Liver (tissue), 9 donors: ENCODE results near the gene PRMT7. TPM values are rescaled to one million over a fixed set of nuclear protein-coding genes. Genes with fewer than 3 reads are reported as not detected.

ENCODE experiments used
- DNase-seq: peaks from one replicate; pipeline ENCODE4 v3.0.0-alpha.2; 2017; ENCODE audit warnings: low spot score
- H3K27ac ChIP-seq, 2 donors: one replicate each; pipeline ENCODE4 v1.7.0; 2013; ENCODE audit warnings: inconsistent platforms in 2 of 2, low read length in 2 of 2, control low read depth in 1 of 2, low read depth in 1 of 2, mild to moderate bottlenecking in 1 of 2
- H3K27me3 ChIP-seq, 4 donors: one replicate each; pipeline versions ENCODE4 v1.6.1 to v1.7.0; 2013; ENCODE audit warnings: low read length in 3 of 4, inconsistent platforms in 1 of 4, mild to moderate bottlenecking in 1 of 4, moderate library complexity in 1 of 4; ENCODE audit not compliant: control insufficient read depth in 4 of 4, insufficient read depth in 4 of 4
- H3K36me3 ChIP-seq, 4 donors: one replicate each; pipeline versions ENCODE4 v1.6.1 to v1.7.0; 2013; ENCODE audit warnings: low read length in 3 of 4, mild to moderate bottlenecking in 3 of 4, low read depth in 1 of 4, moderate library complexity in 1 of 4; ENCODE audit not compliant: control insufficient read depth in 4 of 4, insufficient read depth in 3 of 4
- H3K4me1 ChIP-seq, 4 donors: one replicate each; pipeline versions ENCODE4 v1.6.1 to v1.7.0; 2013; ENCODE audit warnings: low read length in 3 of 4, mild to moderate bottlenecking in 3 of 4, moderate library complexity in 1 of 4; ENCODE audit not compliant: control insufficient read depth in 4 of 4, insufficient read depth in 4 of 4
- H3K4me3 ChIP-seq, 3 donors: one replicate each; pipeline versions ENCODE4 v1.6.1 to v1.7.0; 2013; ENCODE audit warnings: low read length in 3 of 3, control low read depth in 1 of 3, low read depth in 1 of 3, mild to moderate bottlenecking in 1 of 3
- H3K9ac ChIP-seq, 2 donors: one replicate each; pipeline ENCODE4 v1.7.0; 2013; ENCODE audit warnings: low read length in 2 of 2, mild to moderate bottlenecking in 2 of 2, moderate library complexity in 2 of 2, control low read depth in 1 of 2, low read depth in 1 of 2
- H3K9me3 ChIP-seq, 4 donors: one replicate each; pipeline versions ENCODE4 v1.6.1 to v1.7.0; 2013; ENCODE audit warnings: low read length in 3 of 4; ENCODE audit not compliant: control insufficient read depth in 4 of 4
- ATF3 ChIP-seq: IDR thresholded peaks from 2 replicates; pipeline ENCODE4 v1.6.1; 2016; ENCODE audit warnings: antibody characterized with exemption
- EGR1 ChIP-seq, 2 donors: IDR thresholded peaks; 2 replicates each; pipeline ENCODE4 v1.6.1; 2016 to 2018; ENCODE audit warnings: antibody characterized with exemption in 2 of 2, low read depth in 2 of 2
- FOXA1 ChIP-seq: IDR thresholded peaks from 2 replicates; pipeline ENCODE4 v1.6.1; 2016; ENCODE audit warnings: antibody characterized with exemption
- FOXA2 ChIP-seq: IDR thresholded peaks from 2 replicates; pipeline ENCODE4 v1.6.1; 2016; ENCODE audit warnings: antibody characterized with exemption
- GABPA ChIP-seq, 2 donors: IDR thresholded peaks in 1 of 2; conservative IDR thresholded peaks in 1 of 2; 2 replicates each; pipeline ENCODE4 v1.6.1; 2016; ENCODE audit warnings: antibody characterized with exemption in 2 of 2, mild to moderate bottlenecking in 1 of 2, moderate library complexity in 1 of 2
- HNF4A ChIP-seq, 2 donors: conservative IDR thresholded peaks; 2 replicates each; pipeline ENCODE4 v1.6.1; 2016; ENCODE audit warnings: antibody characterized with exemption in 2 of 2, mild to moderate bottlenecking in 2 of 2
- HNF4G ChIP-seq: IDR thresholded peaks from 2 replicates; pipeline ENCODE4 v1.6.1; 2016; ENCODE audit warnings: antibody characterized with exemption
- JUND ChIP-seq, 2 donors: IDR thresholded peaks; 2 replicates each; pipeline ENCODE4 v1.6.1; 2016; ENCODE audit warnings: antibody characterized with exemption in 2 of 2
- NR2F2 ChIP-seq: IDR thresholded peaks from 2 replicates; pipeline ENCODE4 v1.6.1; 2016; ENCODE audit warnings: antibody characterized with exemption
- RXRA ChIP-seq, 2 donors: IDR thresholded peaks; 2 replicates each; pipeline ENCODE4 v1.6.1; 2017 to 2018; ENCODE audit warnings: antibody characterized with exemption in 2 of 2, mild to moderate bottlenecking in 1 of 2
- SP1 ChIP-seq: IDR thresholded peaks from 2 replicates; pipeline ENCODE4 v1.6.1; 2018; ENCODE audit warnings: antibody characterized with exemption, mild to moderate bottlenecking
- TAF1 ChIP-seq: conservative IDR thresholded peaks from 2 replicates; pipeline ENCODE4 v1.6.1; 2016; ENCODE audit warnings: antibody characterized with exemption, mild to moderate bottlenecking
- YY1 ChIP-seq: IDR thresholded peaks from 2 replicates; pipeline ENCODE4 v1.6.1; 2016; ENCODE audit warnings: antibody characterized with exemption, mild to moderate bottlenecking
- ZBTB33 ChIP-seq: IDR thresholded peaks from 2 replicates; pipeline ENCODE4 v1.6.1; 2016; ENCODE audit warnings: antibody characterized with exemption
- WGBS: extraction: QIAGEN DNeasy Blood & Tissue Kit; methylation state at CpG from one replicate; pipeline ENCODE4 v1.1.7; 2013; 5-methylcytosine and 5-hydroxymethylcytosine counted together
- polyA plus RNA-seq, 2 donors: library from polyadenylated mRNA; stranded (reverse) in 1 of 2; unstranded in 1 of 2; fragments of 200-250 nt in 1 of 2; fragments of >200 nt in 1 of 2; fragmentation: Nextera tagmentation in 1 of 2; extraction: Ambion mirVana in 1 of 2; gene quantifications; one replicate each; pipeline versions ENCODE4 v1.2.1 to v1.2.3, GENCODE V29; 2013 to 2015
- total RNA-seq, 2 donors: library from RNA; depleted of rRNA; stranded (reverse); fragments of >200 nt; gene quantifications; one replicate each; pipeline ENCODE4 v1.2.3, GENCODE V29; 2014
- donor health status: healthy.
- donor health status: healthy.
- donor health status: healthy.
- donor health status: healthy.
- donor health status: healthy.

PRMT7 gene
- total and polyA plus RNA-seq, 4 donors = 10.7 to 31.5 (median 17.5) TPM

- no peak overlapping the region for H3K27ac ChIP-seq
- no peak overlapping the region for H3K9ac ChIP-seq
- DNase-seq = no peak
These were observed 89.5 kb downstream of the PRMT7 start for GRCh38 chr16:68400083-68400923.

DNA sequence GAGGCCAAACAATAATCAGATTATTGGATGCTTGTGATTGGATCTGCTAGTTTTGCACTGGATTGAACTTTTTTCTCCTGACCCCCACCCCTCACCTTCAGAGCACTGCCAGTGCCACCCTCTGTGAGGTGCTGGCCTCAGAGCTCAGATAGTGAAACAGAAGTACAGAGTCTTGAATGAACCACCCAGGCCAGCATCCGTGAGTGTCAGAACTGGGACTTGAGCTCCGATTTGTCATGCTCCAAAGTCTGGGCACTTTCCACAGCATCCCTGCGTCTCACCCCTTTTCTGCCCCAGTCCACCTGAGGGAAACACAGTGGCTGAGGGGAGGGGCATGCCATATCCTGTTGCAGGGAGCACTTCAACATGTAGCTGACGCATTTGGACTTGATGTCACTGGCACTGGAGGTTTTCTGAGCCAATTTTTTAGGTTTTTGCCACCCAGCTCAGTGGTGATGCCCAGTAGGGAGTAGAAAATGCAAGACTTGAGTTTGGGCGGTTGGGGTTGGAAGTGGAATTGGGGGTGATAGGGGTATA, 90.2 kb downstream of the PRMT7 start:
- Histone ChIP-seq H3K27me3 (no peaks in the 10 kb centered on the region), H3K36me3 (no peaks in the 10 kb centered on the region), H3K9me3 (no peaks in the 10 kb centered on the region), H3K9ac (no peak overlapping the region), H3K4me3 (no peak overlapping the region), H3K27ac (no peak overlapping the region), H3K4me1 (peaks cover 3 to 12% (median 6%) of the 10 kb centered on the region in 4 donors)
- DNase-seq = no peak
- WGBS = 78% methylated on average over 5 of the region's 5 CpGs
- TF ChIP-seq RXRA (IDR thresholded peaks at IDR 0.05) (no peak), SP1 (no peak)

More at GRCh38 chr16:68400083-68400923, 89.5 kb downstream of the PRMT7 start:
- no peaks in the 10 kb centered on the region for H3K27me3 ChIP-seq
- H3K4me1 ChIP-seq = peaks cover 3 to 14% (median 9%) of the 10 kb centered on the region in 4 donors
- TF ChIP-seq ATF3 (no peak), GABPA (IDR thresholded peaks at IDR 0.05 in 1 of 2, conservative IDR thresholded peaks at IDR 0.05 in 1 of 2) (no peak)
- H3K36me3 ChIP-seq = no peaks in the 10 kb centered on the region
- H3K9me3 ChIP-seq = no peaks in the 10 kb centered on the region
- WGBS = 89% methylated on average over 5 of the region's 5 CpGs
- H3K4me3 ChIP-seq = no peak overlapping the region

DNA sequence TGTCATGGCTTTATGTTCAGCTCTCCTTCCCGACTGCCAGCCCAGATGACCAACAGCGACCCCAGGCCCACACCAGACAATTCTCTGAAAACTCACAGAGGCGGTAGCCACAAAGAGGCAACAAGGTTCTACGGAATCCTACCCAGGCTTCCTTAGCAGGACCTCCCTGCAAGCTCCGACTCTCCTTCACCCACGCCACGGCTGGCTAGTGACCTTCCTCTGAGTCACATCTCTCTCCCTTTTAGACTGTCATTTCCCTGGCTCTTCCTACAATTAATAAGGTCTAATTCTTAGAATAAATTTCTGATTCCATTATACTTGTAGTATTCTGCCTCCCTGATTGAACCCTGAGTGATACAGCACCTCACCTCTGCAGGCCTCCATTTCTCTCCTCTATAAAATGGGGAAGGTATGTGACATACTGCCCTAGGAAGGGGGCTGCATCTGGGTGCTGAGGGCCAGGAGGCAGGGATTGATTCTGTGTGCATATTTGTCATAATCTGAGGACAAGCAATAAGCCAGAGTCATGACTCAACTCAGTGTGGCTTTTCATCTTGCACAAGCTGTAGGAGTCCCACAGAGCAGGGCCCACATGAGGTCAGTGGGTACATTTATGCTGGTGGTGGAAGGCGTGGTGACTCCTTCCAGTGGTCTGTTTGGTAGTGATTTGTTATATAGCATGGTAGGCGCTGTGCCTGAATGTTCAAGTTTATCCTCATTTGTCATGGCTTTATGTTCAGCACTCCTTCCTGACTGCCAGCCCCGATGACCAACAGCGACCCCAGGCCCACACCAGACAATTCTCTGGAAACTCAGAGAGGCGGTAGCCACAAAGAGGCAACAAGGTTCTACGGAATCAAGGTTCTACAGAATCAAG, 91.3 kb downstream of the PRMT7 start:
- H3K27me3 ChIP-seq = no peaks in the 10 kb centered on the region
- TF ChIP-seq GABPA (IDR thresholded peaks at IDR 0.05 in 1 of 2, conservative IDR thresholded peaks at IDR 0.05 in 1 of 2) = no peak
- TF ChIP-seq JUND (IDR thresholded peaks at IDR 0.05) = no peak
- TF ChIP-seq ATF3 = no peak
- TF ChIP-seq FOXA2 = no peak
- no peak for TF ChIP-seq SP1
- TF ChIP-seq YY1 = no peak
- no peak for TF ChIP-seq HNF4A (conservative IDR thresholded peaks at IDR 0.05)
- TF ChIP-seq HNF4G = no peak
- TF ChIP-seq TAF1 = no peak
- H3K4me1 ChIP-seq = peaks cover 4 to 12% (median 7%) of the 10 kb centered on the region in 4 donors
- H3K27ac ChIP-seq = no peak overlapping the region
- no peaks in the 10 kb centered on the region for H3K9me3 ChIP-seq
- WGBS = 89% methylated on average over 13 of the region's 13 CpGs
- H3K4me3 ChIP-seq = no peak overlapping the region
- DNase-seq = no peak
- H3K9ac ChIP-seq = no peak overlapping the region
- no peaks in the 10 kb centered on the region for H3K36me3 ChIP-seq

DNA sequence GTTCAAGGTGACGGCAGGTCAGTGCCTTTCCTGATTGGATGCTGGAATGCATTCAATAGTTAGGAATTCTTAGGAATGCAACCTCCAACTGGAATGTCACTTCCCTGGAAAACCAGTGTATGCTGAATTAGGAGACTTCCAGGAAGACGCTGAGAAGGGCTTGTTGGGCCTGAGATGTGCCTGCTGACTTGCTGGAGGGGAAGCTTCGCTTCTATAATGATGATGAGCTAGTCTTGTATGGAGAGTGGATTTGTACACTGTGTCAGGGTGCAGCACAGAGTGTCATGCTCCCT, 91.9 kb downstream of the PRMT7 start:
- Histone ChIP-seq H3K36me3 (no peaks in the 10 kb centered on the region), H3K27ac (no peak overlapping the region), H3K9me3 (no peaks in the 10 kb centered on the region), H3K27me3 (no peaks in the 10 kb centered on the region), H3K4me1 (peaks cover 6 to 12% (median 7%) of the 10 kb centered on the region in 4 donors), H3K4me3 (no peak overlapping the region), H3K9ac (no peak overlapping the region)
- no peak for DNase-seq
- TF ChIP-seq ATF3 (no peak), ZBTB33 (no peak), YY1 (no peak), TAF1 (no peak), EGR1 (IDR thresholded peaks at IDR 0.05; ENCODE audit: low read depth in 2 of 2) (no peak), SP1 (no peak), HNF4A (conservative IDR thresholded peaks at IDR 0.05) (no peak), FOXA1 (no peak), NR2F2 (no peak)
- WGBS = 92% methylated on average over 3 of the region's 3 CpGs
